Suprapubic skin (tissue), 4 donors: ENCODE measurements around the gene OR13A1.

Experiments used
- CTCF ChIP-seq, 2 donors: fragments of 200-600 bp in 1 of 2; fragments of 450-650 bp in 1 of 2; sonication (generic) in 1 of 2; IDR thresholded peaks; one replicate each; pipeline ENCODE4 v1.5.1; 2016 to 2019; ENCODE audit warnings: antibody characterized with exemption in 2 of 2, mild to moderate bottlenecking in 1 of 2, moderate library complexity in 1 of 2
- EP300 ChIP-seq: sonication (generic); formaldehyde crosslinking; IDR thresholded peaks from one replicate; pipeline ENCODE4 v1.6.1; 2017; ENCODE audit warnings: antibody characterized with exemption
- POLR2A ChIP-seq, 2 donors: fragments of 450-650 bp; IDR thresholded peaks; one replicate each; pipeline ENCODE4 v1.6.1; 2017; ENCODE audit warnings: antibody characterized with exemption in 2 of 2, mild to moderate bottlenecking in 2 of 2, moderate library complexity in 2 of 2
- POLR2AphosphoS5 ChIP-seq, 3 donors: sonication (generic); formaldehyde crosslinking; IDR thresholded peaks; one replicate each; pipeline ENCODE4 v1.6.1; 2017; ENCODE audit warnings: antibody characterized with exemption in 3 of 3

- TF ChIP-seq POLR2A (IDR thresholded peaks at IDR 0.05) (no peak), EP300 (no peak), CTCF (IDR thresholded peaks at IDR 0.05) (no peak), POLR2AphosphoS5 (IDR thresholded peaks at IDR 0.05) (no peak)
These were observed 24.5 kb upstream of the OR13A1 start for GRCh38 chr10:45339894-45340293.
